Caco-2 (cell line): ENCODE results near the gene SPECC1L. TPM values are rescaled to one million over a fixed set of nuclear protein-coding genes. Genes with fewer than 3 reads are reported as not detected.

ENCODE experiments used
- BruUV-seq: library from RNA; stranded (reverse); fragments of 400-500 nt; replicated peaks from 2 replicates; lab custom pipeline; 2021; lab: Mats Ljungman, UMichigan
- CTCF ChIA-PET: fragments of 300-600 bp; sonication (Branson Sonifier 250); formaldehyde crosslinking; loops from one replicate; lab custom pipeline; 2022; ENCODE audit warnings: antibody characterized with exemption; lab: Charles Lee
- POLR2A ChIA-PET: fragments of 300-600 bp; sonication (Branson Sonifier 250); formaldehyde crosslinking; loops from one replicate; lab custom pipeline; 2022; ENCODE audit warnings: antibody characterized with exemption; lab: Charles Lee
- DNase-seq, 2 experiments: peaks; one replicate each; pipeline versions ENCODE4 v3.0.0 to v3.0.0-alpha.2; 2020 to 2022
- H3K27me3 ChIP-seq: replicated peaks from 2 replicates; pipeline ENCODE4 v1.6.0; 2011; ENCODE audit warnings: low read length; ENCODE audit not compliant: control insufficient read depth, insufficient read depth
- H3K36me3 ChIP-seq: 2 replicates; pipeline ENCODE4 v1.5.1; 2011; ENCODE audit warnings: low read length; ENCODE audit not compliant: control insufficient read depth, insufficient read depth
- H3K4me1 ChIP-seq: fragments of 250-450 bp; sonication (Bioruptor Pico); 2 replicates; pipeline ENCODE4 v1.5.1; 2020; ENCODE audit warnings: mild to moderate bottlenecking
- H3K4me3 ChIP-seq: 2 replicates; pipeline ENCODE4 v1.5.1; 2011; ENCODE audit warnings: low read depth, mild to moderate bottlenecking, control low read depth, low read length
- H3K9me3 ChIP-seq: fragments of 250-450 bp; sonication (Bioruptor Pico); 2 replicates; pipeline ENCODE4 v1.5.1; 2020; ENCODE audit warnings: mild to moderate bottlenecking, moderate library complexity
- H3K27ac Mint-ChIP-seq: one replicate; pipeline ENCODE4 v1.8.0; 2022; ENCODE audit warnings: mixed read lengths; ENCODE audit not compliant: unreplicated experiment
- H3K27me3 Mint-ChIP-seq: one replicate; pipeline ENCODE4 v1.8.0; 2022; ENCODE audit warnings: mixed read lengths; ENCODE audit not compliant: insufficient read depth, unreplicated experiment
- H3K36me3 Mint-ChIP-seq: one replicate; pipeline ENCODE4 v1.8.0; 2022; ENCODE audit warnings: mild to moderate bottlenecking, mixed read lengths; ENCODE audit not compliant: insufficient read depth, unreplicated experiment
- H3K4me1 Mint-ChIP-seq: one replicate; pipeline ENCODE4 v1.8.0; 2022; ENCODE audit warnings: low read depth, mixed read lengths; ENCODE audit not compliant: unreplicated experiment
- H3K4me3 Mint-ChIP-seq: one replicate; pipeline ENCODE4 v1.8.0; 2022; ENCODE audit warnings: mild to moderate bottlenecking, moderate library complexity, mixed read lengths; ENCODE audit not compliant: unreplicated experiment
- H3K9me3 Mint-ChIP-seq: one replicate; pipeline ENCODE4 v1.8.0; 2022; ENCODE audit warnings: mixed read lengths; ENCODE audit not compliant: unreplicated experiment
- CTCF ChIP-seq, 2 experiments: fragments of 200-600 bp in 1 of 2; IDR thresholded peaks; 1 replicate in 1 of 2; 2 replicates in 1 of 2; pipeline versions ENCODE4 v1.5.1 to v1.8.0; 2011 to 2022; ENCODE audit warnings: antibody characterized with exemption in 1 of 2, control low read depth in 1 of 2, inconsistent platforms in 1 of 2, low read depth in 1 of 2, low read length in 1 of 2, mild to moderate bottlenecking in 1 of 2, moderate library complexity in 1 of 2; ENCODE audit not compliant: insufficient read depth in 1 of 2, severe bottlenecking in 1 of 2, unreplicated experiment in 1 of 2
- intact Hi-C: fragments of 100-400 bp; cut with micrococcal nuclease; formaldehyde crosslinking; loops from one replicate; pipeline ENCODE4 v1.10.0; 2022; ENCODE audit not compliant: unreplicated experiment
- total RNA-seq: library from RNA; stranded (reverse); gene quantifications from 2 replicates; pipeline ENCODE4 v1.2.3, GENCODE V29; 2022

The SPECC1L gene
- total RNA-seq, 1 experiment from 2014 or later, result 72.8 TPM

- CTCF ChIA-PET, result no interaction called here
- intact Hi-C loops, result no loop called here
Observed at GRCh38 chr22:24426436-24426835, 155.8 kb downstream of the SPECC1L start.

GRCh38 chr22:24426851-24427499 lies 156.3 kb downstream of the SPECC1L start:
- Mint-ChIP-seq H3K27me3 (no peaks in the 10 kb centered on the region), H3K36me3 (peaks cover 46% of the 10 kb centered on the region), H3K4me1 (peaks cover 13% of the 10 kb centered on the region), H3K4me3 (no peak overlapping the region), H3K27ac (peak overlapping the region; percentile 48), H3K9me3 (no peaks in the 10 kb centered on the region)
- no TSS peak for BruUV-seq
- ChIA-PET POLR2A (no interaction called here), CTCF (no interaction called here)
- Histone ChIP-seq H3K36me3 (no peaks in the 10 kb centered on the region), H3K4me1 (no peaks in the 10 kb centered on the region; the same call in 1 of the 2 replicates), H3K27me3 (no peaks in the 10 kb centered on the region), H3K4me3 (no peak overlapping the region), H3K9me3 (no peaks in the 10 kb centered on the region)
- intact Hi-C loops, result no loop called here
- TF ChIP-seq CTCF (IDR thresholded peaks at IDR 0.05; ENCODE audit: insufficient read depth in 1 of 2, low read depth in 1 of 2, low read length in 1 of 2, severe bottlenecking in 1 of 2, unreplicated experiment in 1 of 2), result no peak
- no peak for DNase-seq

More at GRCh38 chr22:24426436-24426835, 155.8 kb downstream of the SPECC1L start:
- no peaks in the 10 kb centered on the region; the same call in 1 of the 2 replicates for H3K4me1 ChIP-seq
- H3K27ac Mint-ChIP-seq, result peak overlapping the region; percentile 48
- H3K36me3 ChIP-seq, result no peaks in the 10 kb centered on the region
- BruUV-seq, result no TSS peak
- H3K4me3 Mint-ChIP-seq, result no peak overlapping the region
- POLR2A ChIA-PET, result no interaction called here
- TF ChIP-seq CTCF (IDR thresholded peaks at IDR 0.05; ENCODE audit: insufficient read depth in 1 of 2, low read depth in 1 of 2, low read length in 1 of 2, severe bottlenecking in 1 of 2, unreplicated experiment in 1 of 2), result no peak
- peaks cover 50% of the 10 kb centered on the region for H3K36me3 Mint-ChIP-seq
- H3K9me3 Mint-ChIP-seq, result no peaks in the 10 kb centered on the region
- H3K27me3 ChIP-seq, result no peaks in the 10 kb centered on the region
- no peak overlapping the region for H3K4me3 ChIP-seq
- no peaks in the 10 kb centered on the region for H3K9me3 ChIP-seq
- DNase-seq, result no peak
- peaks cover 13% of the 10 kb centered on the region for H3K4me1 Mint-ChIP-seq
- H3K27me3 Mint-ChIP-seq, result no peaks in the 10 kb centered on the region

- Histone ChIP-seq H3K9me3 (no peaks in the 10 kb centered on the region), H3K4me3 (no peak within 1 kb of the TSS), H3K4me1 (no peaks in the 10 kb centered on the region; the same call in 1 of the 2 replicates), H3K36me3 (0 out of 2 replicates have a peak, but pooled peaks cover 1% of the 10 kb centered on the region), H3K27me3 (no peaks in the 10 kb centered on the region)
- Mint-ChIP-seq H3K4me1 (peaks cover 7% of the 10 kb centered on the region), H3K27me3 (no peaks in the 10 kb centered on the region), H3K36me3 (peaks cover 41% of the 10 kb centered on the region), H3K9me3 (no peaks in the 10 kb centered on the region), H3K27ac (peak within 1 kb of the TSS; percentile 48), H3K4me3 (no peak within 1 kb of the TSS)
- no peak for DNase-seq
- CTCF ChIA-PET, result no interaction called here
- POLR2A ChIA-PET, result no interaction called here
- BruUV-seq, result no TSS peak
- no peak for TF ChIP-seq CTCF (IDR thresholded peaks at IDR 0.05; ENCODE audit: insufficient read depth in 1 of 2, low read depth in 1 of 2, low read length in 1 of 2, severe bottlenecking in 1 of 2, unreplicated experiment in 1 of 2)
- intact Hi-C loops, result loop anchor here (2.0 kb wide), 1 partner anchor 75 kb away; no protein-coding TSS in a partner anchor
Observed at GRCh38 chr22:24427500-24428164, 157.0 kb downstream of the SPECC1L start, which contains the start of gene ADORA2A. Gene ADORA2A, plus strand, starts transcription at chr22:24427599. Its CDS starts 5,806 bp downstream, at chr22:24433405.
